Bronchial epithelial cell (primary cell): ENCODE results near the gene STARD3NL. TPM values are rescaled to one million over a fixed set of nuclear protein-coding genes. Genes with fewer than 3 reads are reported as not detected.
A peak's percentile ranks its signal among the peaks of the same experiment; 100 is the strongest.

ENCODE experiments used
- DNase-seq: peaks from one replicate; pipeline ENCODE4 v3.0.0-alpha.2; 2010; ENCODE audit warnings: low read depth
- FAIRE-seq: peaks from 2 replicates; lab custom pipeline; 2011; peaks lifted over from hg19 to GRCh38; lab: Jason Lieb, UNC
- H3K27me3 ChIP-seq: 2 replicates; pipeline ENCODE4 v1.5.1; 2011; ENCODE audit warnings: low read length; ENCODE audit not compliant: control insufficient read depth, insufficient read depth
- H3K36me3 ChIP-seq: 2 replicates; pipeline ENCODE4 v1.5.1; 2011; ENCODE audit warnings: low read length; ENCODE audit not compliant: control insufficient read depth, insufficient read depth
- H3K4me3 ChIP-seq: 2 replicates; pipeline ENCODE4 v1.5.1; 2011; ENCODE audit warnings: mild to moderate bottlenecking, low read depth, low read length, control low read depth
- total RNA-seq: library from RNA; depleted of rRNA; stranded (reverse); fragments of >200 nt; gene quantifications from 2 replicates; pipeline ENCODE4 v1.2.1, GENCODE V29; 2014
- TF ChIP-seq, protein P1 (sequence below): IDR thresholded peaks from 2 replicates; pipeline ENCODE4 v1.5.1; 2011; ENCODE audit warnings: mild to moderate bottlenecking, moderate library complexity, low read length, control low read depth, inconsistent platforms; ENCODE audit not compliant: insufficient read depth, severe bottlenecking

STARD3NL gene, protein sequence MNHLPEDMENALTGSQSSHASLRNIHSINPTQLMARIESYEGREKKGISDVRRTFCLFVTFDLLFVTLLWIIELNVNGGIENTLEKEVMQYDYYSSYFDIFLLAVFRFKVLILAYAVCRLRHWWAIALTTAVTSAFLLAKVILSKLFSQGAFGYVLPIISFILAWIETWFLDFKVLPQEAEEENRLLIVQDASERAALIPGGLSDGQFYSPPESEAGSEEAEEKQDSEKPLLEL
- total RNA-seq = 29.4 and 35.0 TPM in 2 replicates

DNA sequence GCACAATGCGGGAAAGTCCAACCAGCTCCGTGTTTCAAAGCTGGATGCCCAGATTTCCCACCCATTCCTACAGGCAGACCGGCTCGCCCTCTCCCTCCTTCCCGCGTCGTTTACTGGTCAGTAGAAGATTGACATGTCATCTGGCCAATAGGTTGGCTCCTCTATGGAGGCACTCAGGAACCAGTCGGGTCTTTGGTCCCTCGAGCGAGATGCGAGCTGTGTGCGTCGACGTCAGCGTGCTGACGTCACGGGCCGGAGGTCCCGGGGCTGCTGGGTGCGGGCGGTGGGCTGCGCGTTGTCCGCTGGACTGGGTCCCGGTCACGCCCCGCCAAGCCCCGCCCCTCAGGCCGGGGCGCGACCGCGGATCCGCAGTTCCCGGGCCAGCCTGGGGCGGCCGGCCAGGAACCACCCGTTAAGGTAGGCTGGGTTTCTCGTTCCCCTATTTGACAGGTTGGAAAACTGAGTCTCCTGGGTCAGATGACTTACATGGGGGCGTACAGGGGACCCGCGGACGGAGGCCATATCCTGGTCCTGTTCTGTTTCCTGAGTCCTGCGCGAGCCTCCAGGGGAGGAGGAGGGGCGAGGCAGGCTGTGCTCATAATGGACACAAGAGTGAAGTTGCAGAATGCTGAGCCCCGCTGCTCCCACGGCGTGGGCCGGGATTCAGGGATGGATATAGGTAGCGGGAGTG lies at the start of gene STARD3NL:
TSS of gene STARD3NL (plus strand) at position 242 of the 691 bp plus-strand sequence. CDS start 29,260 bp downstream, outside the sequence.
- DNase-seq = peak; percentile 99
- Histone ChIP-seq H3K36me3 (no peaks in the 10 kb centered on the region), H3K27me3 (no peaks in the 10 kb centered on the region), H3K4me3 (peak within 1 kb of the TSS; percentile 87)
- FAIRE-seq = peak; percentile 7
- TF ChIP-seq, protein P1, sequence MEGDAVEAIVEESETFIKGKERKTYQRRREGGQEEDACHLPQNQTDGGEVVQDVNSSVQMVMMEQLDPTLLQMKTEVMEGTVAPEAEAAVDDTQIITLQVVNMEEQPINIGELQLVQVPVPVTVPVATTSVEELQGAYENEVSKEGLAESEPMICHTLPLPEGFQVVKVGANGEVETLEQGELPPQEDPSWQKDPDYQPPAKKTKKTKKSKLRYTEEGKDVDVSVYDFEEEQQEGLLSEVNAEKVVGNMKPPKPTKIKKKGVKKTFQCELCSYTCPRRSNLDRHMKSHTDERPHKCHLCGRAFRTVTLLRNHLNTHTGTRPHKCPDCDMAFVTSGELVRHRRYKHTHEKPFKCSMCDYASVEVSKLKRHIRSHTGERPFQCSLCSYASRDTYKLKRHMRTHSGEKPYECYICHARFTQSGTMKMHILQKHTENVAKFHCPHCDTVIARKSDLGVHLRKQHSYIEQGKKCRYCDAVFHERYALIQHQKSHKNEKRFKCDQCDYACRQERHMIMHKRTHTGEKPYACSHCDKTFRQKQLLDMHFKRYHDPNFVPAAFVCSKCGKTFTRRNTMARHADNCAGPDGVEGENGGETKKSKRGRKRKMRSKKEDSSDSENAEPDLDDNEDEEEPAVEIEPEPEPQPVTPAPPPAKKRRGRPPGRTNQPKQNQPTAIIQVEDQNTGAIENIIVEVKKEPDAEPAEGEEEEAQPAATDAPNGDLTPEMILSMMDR = no peak

DNA sequence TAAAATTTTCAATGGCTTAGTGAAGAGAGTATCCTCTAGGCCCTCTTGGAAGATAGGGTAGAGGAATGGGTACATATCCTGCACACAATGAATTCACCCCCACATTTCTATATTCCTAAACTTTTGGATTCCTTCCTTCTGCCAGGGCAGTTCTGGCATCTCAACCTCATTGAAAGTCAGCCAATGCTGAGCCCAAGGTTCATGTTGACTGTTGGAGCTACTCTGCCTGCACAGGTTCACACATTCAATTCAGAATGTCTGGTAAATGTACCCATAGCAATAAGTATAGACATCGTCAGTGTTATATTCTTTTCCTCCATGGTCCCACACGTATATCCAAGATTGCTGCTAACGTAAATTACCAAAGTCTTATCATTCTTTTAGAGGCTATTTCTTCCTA lies 48.9 kb upstream of the STARD3NL start:
- FAIRE-seq (no peak), DNase-seq (no peak)
- Histone ChIP-seq H3K4me3 (no peak overlapping the region), H3K36me3 (no peaks in the 10 kb centered on the region), H3K27me3 (no peaks in the 10 kb centered on the region)
- TF ChIP-seq, protein P1 = no peak

DNA sequence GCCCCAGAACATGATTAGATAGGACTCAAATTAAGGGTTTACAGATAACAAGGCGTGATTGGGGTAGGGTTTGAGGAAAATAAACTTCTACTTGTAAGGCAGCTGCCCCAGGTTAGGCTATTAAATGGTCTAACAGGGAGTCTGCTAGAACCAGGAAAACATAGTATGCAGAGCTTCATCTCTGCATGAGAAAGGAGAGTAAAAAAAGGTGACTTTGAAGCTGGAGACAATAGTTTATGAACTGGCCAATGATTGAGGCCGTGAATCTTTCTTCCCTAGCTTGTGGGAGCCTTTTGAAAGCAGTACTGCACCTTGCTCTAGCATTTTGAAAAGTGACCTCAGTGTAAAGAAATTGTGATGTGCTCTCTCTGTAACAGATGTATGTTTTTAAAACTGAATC lies 48.5 kb upstream of the STARD3NL start:
- DNase-seq (no peak), FAIRE-seq (no peak)
- TF ChIP-seq, protein P1 = no peak

DNA sequence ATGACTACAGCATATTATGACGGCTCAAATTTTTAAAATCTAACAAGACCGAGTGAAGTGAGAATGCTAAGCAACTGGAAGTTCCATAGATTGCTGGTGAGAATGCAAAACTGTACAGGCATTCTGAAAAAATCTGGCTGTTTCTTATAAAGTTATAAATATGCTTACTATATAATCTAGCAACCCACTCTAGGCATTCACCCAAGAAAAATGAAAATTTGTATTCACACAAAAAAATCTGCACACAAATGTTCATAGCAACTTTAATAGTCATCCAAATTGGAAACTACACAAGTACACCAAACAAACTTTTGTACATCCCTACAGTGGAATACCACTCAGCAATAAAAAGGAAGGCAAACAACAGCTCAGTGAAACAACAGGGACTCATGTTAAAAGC lies 39.9 kb upstream of the STARD3NL start:
- FAIRE-seq = no peak
- no peaks in the 10 kb centered on the region for H3K27me3 ChIP-seq
- TF ChIP-seq, protein P1 = no peak

More for the DNA sequence above, 48.5 kb upstream of the STARD3NL start:
- H3K36me3 ChIP-seq = no peaks in the 10 kb centered on the region
- no peaks in the 10 kb centered on the region for H3K27me3 ChIP-seq
- H3K4me3 ChIP-seq = no peak overlapping the region

DNA sequence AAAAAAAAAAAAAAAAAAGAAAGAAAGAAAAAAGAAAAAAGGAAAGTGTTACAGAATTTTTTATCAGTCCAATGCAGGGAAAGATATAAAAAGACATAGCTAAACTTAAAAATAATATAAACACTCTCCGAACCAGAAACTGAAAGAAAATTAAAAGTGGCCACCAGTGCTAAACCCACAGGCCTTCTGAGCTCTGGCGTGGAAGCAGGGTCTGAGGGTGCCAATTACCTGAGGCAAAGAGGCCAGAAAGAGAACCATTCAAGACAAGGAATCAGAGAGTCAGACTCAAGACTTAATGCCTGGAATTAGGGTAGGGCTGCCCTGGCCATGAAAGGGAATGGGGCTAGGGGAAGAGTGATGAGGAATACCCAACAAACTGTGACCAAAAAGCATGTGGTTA lies 36.9 kb upstream of the STARD3NL start:
- Histone ChIP-seq H3K27me3 (no peaks in the 10 kb centered on the region), H3K36me3 (no peaks in the 10 kb centered on the region), H3K4me3 (no peak overlapping the region)
- DNase-seq = no peak
- FAIRE-seq = no peak
- TF ChIP-seq, protein P1 = no peak

More for the DNA sequence above, 39.9 kb upstream of the STARD3NL start:
- H3K36me3 ChIP-seq = no peaks in the 10 kb centered on the region
- no peak for DNase-seq
- H3K4me3 ChIP-seq = no peak overlapping the region
